ENCODE data around the gene STAT4.

Gene STAT4

DNA sequence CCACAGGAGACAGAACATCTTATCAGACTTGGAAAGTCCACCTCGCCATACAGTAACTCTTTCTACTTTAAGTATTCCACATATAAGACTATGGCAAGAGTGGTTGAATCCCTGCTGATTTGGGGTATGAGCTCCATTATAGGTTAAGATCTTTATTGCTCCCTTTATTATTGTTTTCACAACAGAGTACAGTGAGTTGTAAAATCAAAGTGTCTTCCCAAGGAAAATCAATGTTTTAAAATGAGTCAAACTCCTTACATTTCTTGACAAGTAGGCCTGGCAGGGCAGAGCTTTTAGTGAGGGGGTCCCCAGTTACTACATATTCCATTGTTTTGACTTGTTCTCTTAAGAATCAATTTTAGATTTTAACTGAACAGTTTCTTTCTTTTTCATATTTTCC is 87.2 kb downstream of the STAT4 start:
- TF ChIP-seq, protein P1, sequence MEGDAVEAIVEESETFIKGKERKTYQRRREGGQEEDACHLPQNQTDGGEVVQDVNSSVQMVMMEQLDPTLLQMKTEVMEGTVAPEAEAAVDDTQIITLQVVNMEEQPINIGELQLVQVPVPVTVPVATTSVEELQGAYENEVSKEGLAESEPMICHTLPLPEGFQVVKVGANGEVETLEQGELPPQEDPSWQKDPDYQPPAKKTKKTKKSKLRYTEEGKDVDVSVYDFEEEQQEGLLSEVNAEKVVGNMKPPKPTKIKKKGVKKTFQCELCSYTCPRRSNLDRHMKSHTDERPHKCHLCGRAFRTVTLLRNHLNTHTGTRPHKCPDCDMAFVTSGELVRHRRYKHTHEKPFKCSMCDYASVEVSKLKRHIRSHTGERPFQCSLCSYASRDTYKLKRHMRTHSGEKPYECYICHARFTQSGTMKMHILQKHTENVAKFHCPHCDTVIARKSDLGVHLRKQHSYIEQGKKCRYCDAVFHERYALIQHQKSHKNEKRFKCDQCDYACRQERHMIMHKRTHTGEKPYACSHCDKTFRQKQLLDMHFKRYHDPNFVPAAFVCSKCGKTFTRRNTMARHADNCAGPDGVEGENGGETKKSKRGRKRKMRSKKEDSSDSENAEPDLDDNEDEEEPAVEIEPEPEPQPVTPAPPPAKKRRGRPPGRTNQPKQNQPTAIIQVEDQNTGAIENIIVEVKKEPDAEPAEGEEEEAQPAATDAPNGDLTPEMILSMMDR (IDR thresholded peaks at IDR 0.05), result no peak

DNA sequence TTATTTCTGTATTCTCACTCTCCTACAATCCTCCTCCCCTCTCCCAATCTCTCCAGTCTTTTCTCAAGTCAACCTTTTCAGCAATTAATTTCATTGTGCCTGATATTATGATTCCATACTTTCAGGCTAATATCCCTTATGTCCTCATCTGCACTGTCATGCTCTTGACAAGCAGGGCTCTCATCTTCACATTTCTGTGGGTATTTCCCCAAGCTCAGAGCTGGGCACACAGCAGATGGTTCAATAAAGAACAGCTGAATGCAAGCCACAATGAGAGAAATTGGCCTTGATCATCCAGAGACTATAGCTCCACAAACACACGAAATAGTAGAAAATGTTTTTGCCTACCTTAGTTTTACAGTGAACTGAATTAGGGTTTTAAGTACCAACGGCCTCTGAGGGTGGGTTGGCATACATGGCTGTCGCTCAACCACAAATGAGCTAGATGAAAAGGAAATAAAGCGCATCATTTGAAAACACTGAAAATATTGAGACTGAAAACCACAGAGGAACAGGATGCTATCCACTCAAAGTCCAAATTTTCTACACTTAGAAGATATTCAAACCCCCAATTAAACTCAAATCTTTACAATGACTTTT is 89.3 kb downstream of the STAT4 start:
- TF ChIP-seq, protein P1 (IDR thresholded peaks at IDR 0.05), result no peak

DNA sequence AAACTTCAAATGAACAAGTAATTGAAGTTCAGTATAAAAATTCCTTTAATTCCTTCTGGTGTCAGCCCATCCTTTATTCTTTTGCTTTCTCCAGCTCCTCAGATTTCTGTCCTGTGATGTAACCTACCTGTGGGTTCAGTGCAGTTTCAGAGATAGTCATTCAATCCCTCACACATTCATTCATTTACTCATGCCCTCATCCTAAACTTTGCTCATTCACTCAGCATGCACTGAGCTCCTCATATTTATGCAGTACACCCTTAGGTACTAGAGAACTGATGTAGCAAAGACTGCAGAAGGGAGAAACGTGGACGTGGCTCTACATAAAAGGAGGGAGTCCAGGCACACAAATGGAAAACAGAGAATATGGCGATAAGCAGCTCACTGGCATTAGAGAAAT is 91.5 kb downstream of the STAT4 start:
- TF ChIP-seq, protein P1 (IDR thresholded peaks at IDR 0.05), result no peak

DNA sequence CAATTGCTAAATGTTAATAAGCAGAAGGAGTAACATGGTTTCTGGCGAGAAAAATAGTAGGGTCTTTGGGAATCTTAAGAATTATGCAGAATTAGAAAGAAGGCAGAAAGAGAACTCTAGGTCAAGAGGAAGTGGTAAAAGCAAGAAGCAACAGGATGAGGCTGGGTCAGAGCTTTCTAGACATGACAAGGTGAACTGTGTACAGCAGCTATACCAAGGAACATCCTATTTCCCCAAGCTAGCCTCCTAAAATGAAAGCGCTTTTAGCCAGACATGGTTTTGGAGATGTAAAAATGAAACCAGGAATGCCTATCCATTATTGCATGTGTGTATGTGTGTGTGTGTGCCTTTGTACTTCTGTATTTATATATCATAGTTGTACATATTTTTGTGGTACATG is 94.6 kb downstream of the STAT4 start:
- TF ChIP-seq, protein P1 (IDR thresholded peaks at IDR 0.05), result no peak

DNA sequence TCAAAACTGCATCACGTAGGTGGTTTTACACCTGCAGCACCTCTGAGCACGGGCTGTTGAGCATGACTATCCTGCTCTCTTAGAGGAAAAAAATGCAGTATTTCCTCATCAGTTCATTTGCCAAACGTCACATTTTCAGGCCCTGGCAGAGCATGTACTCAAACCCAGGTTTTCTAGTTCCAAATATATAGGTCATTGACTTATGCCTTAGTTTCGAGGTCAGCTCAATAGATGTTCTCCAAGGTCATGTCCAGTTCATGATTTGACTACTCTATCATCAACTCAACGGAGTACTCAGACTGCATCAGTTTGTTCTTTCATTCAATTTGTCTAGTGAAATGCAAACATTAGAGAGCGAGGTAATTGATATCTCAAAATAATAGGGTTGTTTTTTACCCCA is 97.5 kb downstream of the STAT4 start:
- TF ChIP-seq, protein P1 (IDR thresholded peaks at IDR 0.05), result no peak

DNA sequence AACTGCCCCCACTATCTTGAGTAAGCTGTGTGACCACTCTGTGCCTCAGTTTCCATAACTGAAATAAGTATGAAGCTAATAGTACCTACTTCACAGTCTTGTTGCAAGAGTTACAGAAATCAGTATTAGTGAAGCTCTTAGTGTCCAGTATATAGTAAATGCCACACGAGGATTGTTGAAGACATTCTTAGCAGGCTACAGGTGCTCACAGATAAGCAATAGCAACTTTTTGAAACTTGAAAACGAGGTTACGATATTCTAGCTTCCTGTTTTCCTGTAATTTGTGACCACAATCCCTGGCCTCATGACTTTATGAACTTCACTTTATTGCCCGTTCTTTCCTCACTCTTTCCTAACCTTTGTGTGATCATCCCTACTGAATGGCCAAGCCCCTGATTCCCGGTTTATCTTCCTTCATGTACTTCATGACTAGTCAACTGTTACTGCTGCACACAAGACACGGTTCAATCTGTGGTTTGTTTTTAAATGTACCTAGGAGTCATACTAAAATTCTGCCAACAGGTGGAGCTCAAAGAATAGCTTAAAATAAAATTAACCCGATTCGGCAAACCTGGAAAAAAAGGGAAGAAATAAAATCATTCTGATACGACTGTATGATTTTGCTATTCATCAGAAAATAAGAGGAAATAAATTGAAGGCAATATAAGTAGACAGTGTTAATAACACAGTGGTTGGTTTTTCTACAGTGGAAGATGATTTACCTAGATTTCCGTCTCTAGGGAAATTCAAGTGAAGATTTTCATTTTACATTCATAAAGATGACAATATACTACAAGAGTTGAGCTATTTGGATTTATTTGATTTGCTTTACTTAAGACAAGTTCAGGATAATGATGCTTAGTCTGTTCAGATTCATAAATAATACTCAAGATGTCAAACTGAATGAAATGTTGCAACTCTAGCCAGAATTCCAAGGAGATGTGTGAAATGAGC is 98.7 kb downstream of the STAT4 start:
- TF ChIP-seq, protein P1 (IDR thresholded peaks at IDR 0.05), result peak; percentile 67

DNA sequence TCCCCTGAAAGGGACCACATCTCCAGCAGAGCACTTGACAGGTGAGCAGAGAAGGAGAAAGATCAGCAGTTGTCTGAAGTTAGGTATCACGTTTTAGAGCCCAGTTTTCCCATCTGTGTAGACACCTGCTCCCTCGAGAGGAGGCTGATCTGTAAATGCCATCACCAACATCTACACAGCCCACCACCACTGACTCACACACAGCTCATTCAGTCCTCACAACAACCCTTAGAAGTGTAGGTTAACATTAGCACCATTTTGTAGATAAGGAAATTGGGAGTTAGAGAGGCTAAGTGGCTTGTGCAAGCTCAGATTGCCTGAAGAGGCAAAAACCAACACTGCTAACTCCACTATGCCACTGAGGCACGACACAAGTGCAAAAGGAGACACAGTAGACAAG is 99.6 kb downstream of the STAT4 start:
- TF ChIP-seq, protein P1 (IDR thresholded peaks at IDR 0.05), result no peak
